HEK293 (cell line): Measurements from ENCODE around the gene C14orf119.

Source experiments
- CTCF ChIP-seq: fragments of 450-650 bp; formaldehyde crosslinking; IDR thresholded peaks from 2 replicates; pipeline ENCODE4 v1.5.1; 2016; ENCODE audit warnings: missing biosample characterization, missing genetic modification characterization
- GLI2 ChIP-seq: fragments of 450-650 bp; formaldehyde crosslinking; IDR thresholded peaks from 2 replicates; pipeline ENCODE4; 2017; ENCODE audit warnings: missing biosample characterization, missing genetic modification characterization, low read depth, borderline replicate concordance
- MZF1 ChIP-seq: fragments of 450-650 bp; formaldehyde crosslinking; IDR thresholded peaks from 2 replicates; pipeline ENCODE4 v1.5.1; 2017; ENCODE audit warnings: missing biosample characterization, missing genetic modification characterization, borderline replicate concordance
- ZBTB11 ChIP-seq: fragments of 450-650 bp; formaldehyde crosslinking; conservative IDR thresholded peaks from 2 replicates; pipeline ENCODE4 v1.5.1; 2016; ENCODE audit warnings: low read depth, missing biosample characterization, missing genetic modification characterization
- ZBTB49 ChIP-seq: fragments of 450-650 bp; formaldehyde crosslinking; IDR thresholded peaks from 2 replicates; pipeline ENCODE4 v1.5.1; 2016; ENCODE audit warnings: missing biosample characterization, missing genetic modification characterization, low read depth
- ZNF335 ChIP-seq: fragments of 450-650 bp; formaldehyde crosslinking; conservative IDR thresholded peaks from 2 replicates; pipeline ENCODE4 v1.5.1; 2016; ENCODE audit warnings: missing biosample characterization, missing genetic modification characterization
- ZNF530 ChIP-seq: fragments of 450-650 bp; formaldehyde crosslinking; IDR thresholded peaks from 2 replicates; pipeline ENCODE4 v1.5.1; 2016; ENCODE audit warnings: low read depth, missing biosample characterization, missing genetic modification characterization
- ZNF571 ChIP-seq: fragments of 450-650 bp; formaldehyde crosslinking; IDR thresholded peaks from 2 replicates; pipeline ENCODE4 v1.5.0; 2017; ENCODE audit warnings: missing biosample characterization, missing genetic modification characterization
- ZNF791 ChIP-seq: fragments of 450-650 bp; formaldehyde crosslinking; IDR thresholded peaks from 2 replicates; pipeline ENCODE4 v1.5.1; 2016; ENCODE audit warnings: missing biosample characterization, missing genetic modification characterization
- ZSCAN5A ChIP-seq: fragments of 450-650 bp; formaldehyde crosslinking; IDR thresholded peaks from 2 replicates; pipeline ENCODE4 v1.5.1; 2016; ENCODE audit warnings: missing biosample characterization, missing genetic modification characterization

GRCh38 chr14:23070262-23071129 is 24.8 kb upstream of the C14orf119 start:
- TF ChIP-seq ZNF571 (tag by site-specific recombination) = no peak
- TF ChIP-seq ZSCAN5A (tag by site-specific recombination) = no peak
- TF ChIP-seq CTCF = no peak
- 0 out of 2 replicates have a peak, but pooled peaks have one; percentile 26 for TF ChIP-seq ZNF335 (tag by site-specific recombination)
- no peak for TF ChIP-seq ZBTB49 (tag by site-specific recombination)
- TF ChIP-seq ZNF791 (tag by site-specific recombination) = no peak
- TF ChIP-seq ZNF530 = no peak
- TF ChIP-seq ZBTB11 (tag by site-specific recombination) = peak; percentile 71
- TF ChIP-seq MZF1 = no peak
- no peak for TF ChIP-seq GLI2
